IMR-90 (cell line): ENCODE measurements around the gene SNED1. TPM values are rescaled to one million over a fixed set of nuclear protein-coding genes. Genes with fewer than 3 reads are reported as not detected.

Experiments
- ATAC-seq: fragments of 200-7000 bp; cut with Tn5 transposase; 2 replicates; pipeline ENCODE4 v1.9.1; 2020; ENCODE audit warnings: low read depth, mild to moderate bottlenecking, moderate library complexity
- BruUV-seq: library from RNA; stranded (reverse); fragments of 400-500 nt; replicated peaks from 2 replicates; lab custom pipeline; 2021; lab: Mats Ljungman, UMichigan
- CTCF ChIA-PET: fragments of 300-600 bp; formaldehyde crosslinking; extraction: SDS; loops from one replicate; lab custom pipeline; 2021; ENCODE audit warnings: antibody characterized with exemption; lab: Yijun Ruan, JAX
- POLR2A ChIA-PET: fragments of 300-600 bp; sonication (Branson Sonifier 250); formaldehyde crosslinking; loops from one replicate; lab custom pipeline; 2022; ENCODE audit warnings: antibody characterized with exemption; ENCODE audit not compliant: unreplicated experiment; lab: Charles Lee
- DNase-seq: peaks from one replicate; pipeline ENCODE4 v3.0.0; 2013
- H2AFZ ChIP-seq: replicated peaks from 2 replicates; pipeline ENCODE3; 2013; ENCODE audit warnings: low read length, mild to moderate bottlenecking; ENCODE audit not compliant: poor library complexity
- H2AK5ac ChIP-seq: 2 replicates; pipeline ENCODE4 v1.6.1; 2013; ENCODE audit warnings: low read depth, low read length, inconsistent platforms
- H2AK9ac ChIP-seq: replicated peaks from 2 replicates; pipeline ENCODE3; 2013; ENCODE audit warnings: mild to moderate bottlenecking, low read depth, low read length, moderate library complexity; ENCODE audit not compliant: poor library complexity
- H2BK120ac ChIP-seq: 2 replicates; pipeline ENCODE4 v1.6.1; 2013; ENCODE audit warnings: low read depth, low read length, inconsistent platforms
- H2BK15ac ChIP-seq: 3 replicates; pipeline ENCODE4 v1.6.1; 2013; ENCODE audit warnings: low read depth, low read length, inconsistent platforms
- H2BK20ac ChIP-seq: 2 replicates; pipeline ENCODE4 v1.6.1; 2013; ENCODE audit warnings: low read depth, mild to moderate bottlenecking, inconsistent platforms, low read length, moderate library complexity
- H2BK5ac ChIP-seq: 2 replicates; pipeline ENCODE4 v1.6.1; 2013; ENCODE audit warnings: mild to moderate bottlenecking, low read depth, low read length, inconsistent platforms; ENCODE audit not compliant: poor library complexity, severe bottlenecking
- H3K14ac ChIP-seq: replicated peaks from 2 replicates; pipeline ENCODE4 v1.6.1; 2013; ENCODE audit warnings: low read depth, low read length, inconsistent platforms
- H3K18ac ChIP-seq: 2 replicates; pipeline ENCODE4 v1.6.1; 2013; ENCODE audit warnings: low read depth, low read length, control low read depth
- H3K23ac ChIP-seq: 2 replicates; pipeline ENCODE4 v1.6.1; 2013; ENCODE audit warnings: low read depth, low read length, inconsistent platforms
- H3K27ac ChIP-seq: 2 replicates; pipeline ENCODE4 v1.5.1; 2013; ENCODE audit warnings: mild to moderate bottlenecking, control low read depth, low read length; ENCODE audit not compliant: insufficient read depth
- H3K27me3 ChIP-seq: 2 replicates; pipeline ENCODE4 v1.6.1; 2013; ENCODE audit warnings: low read length; ENCODE audit not compliant: control insufficient read depth, insufficient read depth
- H3K36me3 ChIP-seq: 2 replicates; pipeline ENCODE4 v1.6.1; 2013; ENCODE audit warnings: low read length, mixed read lengths; ENCODE audit not compliant: control insufficient read depth, insufficient read depth
- H3K4ac ChIP-seq: 2 replicates; pipeline ENCODE4 v1.6.1; 2013; ENCODE audit warnings: low read depth, low read length, inconsistent platforms
- H3K4me1 ChIP-seq: 2 replicates; pipeline ENCODE4 v1.6.1; 2013; ENCODE audit warnings: low read length, mixed read lengths; ENCODE audit not compliant: control insufficient read depth, insufficient read depth
- H3K4me2 ChIP-seq: 2 replicates; pipeline ENCODE4 v1.6.1; 2013; ENCODE audit warnings: low read depth, mild to moderate bottlenecking, control low read depth, low read length, moderate library complexity
- H3K4me3 ChIP-seq: 2 replicates; pipeline ENCODE4 v1.5.1; 2013; ENCODE audit warnings: low read depth, mild to moderate bottlenecking, control low read depth, low read length, moderate library complexity; ENCODE audit not compliant: insufficient read depth
- H3K56ac ChIP-seq: 2 replicates; pipeline ENCODE4 v1.6.1; 2013; ENCODE audit warnings: low read length, inconsistent platforms; ENCODE audit not compliant: insufficient read depth; ENCODE audit errors: extremely low read depth
- H3K79me1 ChIP-seq, 2 experiments: 2 replicates each; pipeline ENCODE4 v1.6.1; 2013; ENCODE audit warnings: low read length in 2 of 2, inconsistent platforms in 1 of 2, low read depth in 1 of 2
- H3K9ac ChIP-seq: 2 replicates; pipeline ENCODE4 v1.6.1; 2013; ENCODE audit warnings: low read depth, low read length, control low read depth
- H3K9me1 ChIP-seq: 2 replicates; pipeline ENCODE4 v1.6.1; 2013; ENCODE audit warnings: low read length, inconsistent platforms; ENCODE audit not compliant: insufficient read depth
- H3K9me3 ChIP-seq: 2 replicates; pipeline ENCODE4 v1.6.1; 2013; ENCODE audit warnings: low read length; ENCODE audit not compliant: control insufficient read depth, insufficient read depth
- H4K20me1 ChIP-seq: 2 replicates; pipeline ENCODE4 v1.6.1; 2013; ENCODE audit warnings: low read length, inconsistent platforms; ENCODE audit not compliant: insufficient read depth
- H4K5ac ChIP-seq: 2 replicates; pipeline ENCODE4 v1.6.1; 2013; ENCODE audit warnings: mild to moderate bottlenecking, low read depth, low read length, control low read depth
- H4K8ac ChIP-seq, 2 experiments: 2 replicates each; pipeline ENCODE4 v1.6.1; 2013; ENCODE audit warnings: low read depth in 2 of 2, low read length in 2 of 2, control low read depth in 1 of 2, inconsistent platforms in 1 of 2
- H4K91ac ChIP-seq: 2 replicates; pipeline ENCODE4 v1.6.1; 2013; ENCODE audit warnings: low read depth, low read length, inconsistent platforms; ENCODE audit not compliant: insufficient read depth
- CHD1 ChIP-seq: IDR thresholded peaks from 2 replicates; pipeline ENCODE4 v1.6.1; 2012; ENCODE audit warnings: low read depth, low read length, improper control_type of control experiment
- SMC3 ChIP-seq: fragments of 150-350 bp; IDR thresholded peaks from 2 replicates; pipeline ENCODE4 v1.6.1; 2016; ENCODE audit warnings: low read depth, mild to moderate bottlenecking, antibody characterized with exemption, low read length, moderate library complexity
- WGBS, 2 experiments: methylation state at CpG; one replicate each; pipeline versions ENCODE4 v1.1.5 to v1.1.7; 2013; ENCODE audit warnings: missing lambda C conversion rate in 2 of 2; ENCODE audit not compliant: insufficient read length in 1 of 2; ENCODE audit errors: extremely low coverage in 2 of 2; 5-methylcytosine and 5-hydroxymethylcytosine counted together
- dilution Hi-C: fragments of 300-500 bp; cut with HindIII; formaldehyde crosslinking; loops from one replicate; pipeline ENCODE4 v1.14.3; 2018; ENCODE audit warnings: low sequenced_read_pairs; ENCODE audit not compliant: unreplicated experiment
- in situ Hi-C: fragments of 300-500 bp; cut with MboI; formaldehyde crosslinking; loops from 3 replicates; pipeline ENCODE4 v1.14.3; 2019; ENCODE audit warnings: low sequenced_read_pairs, inconsistent platforms, mixed read lengths
- intact Hi-C: fragments of 100-400 bp; cut with micrococcal nuclease; formaldehyde crosslinking; loops from 2 replicates; pipeline ENCODE4 v1.10.0; 2022
- polyA plus RNA-seq, 3 experiments: library from polyadenylated mRNA; depleted of rRNA; stranded (reverse); fragments of >200 nt; gene quantifications; 2 replicates each; pipeline ENCODE4 v1.2.3, GENCODE V29; 2012; ENCODE audit warnings: low replicate concordance in 1 of 3
- total RNA-seq: library from RNA; depleted of rRNA; stranded (reverse); fragments of >200 nt; gene quantifications from 2 replicates; pipeline ENCODE4 v1.2.3, GENCODE V29; 2012

Gene SNED1
- total and polyA plus RNA-seq, 2 of the 4 experiments (the other 2 are of a cell fraction) = 1.1 to 3.4 TPM

DNA sequence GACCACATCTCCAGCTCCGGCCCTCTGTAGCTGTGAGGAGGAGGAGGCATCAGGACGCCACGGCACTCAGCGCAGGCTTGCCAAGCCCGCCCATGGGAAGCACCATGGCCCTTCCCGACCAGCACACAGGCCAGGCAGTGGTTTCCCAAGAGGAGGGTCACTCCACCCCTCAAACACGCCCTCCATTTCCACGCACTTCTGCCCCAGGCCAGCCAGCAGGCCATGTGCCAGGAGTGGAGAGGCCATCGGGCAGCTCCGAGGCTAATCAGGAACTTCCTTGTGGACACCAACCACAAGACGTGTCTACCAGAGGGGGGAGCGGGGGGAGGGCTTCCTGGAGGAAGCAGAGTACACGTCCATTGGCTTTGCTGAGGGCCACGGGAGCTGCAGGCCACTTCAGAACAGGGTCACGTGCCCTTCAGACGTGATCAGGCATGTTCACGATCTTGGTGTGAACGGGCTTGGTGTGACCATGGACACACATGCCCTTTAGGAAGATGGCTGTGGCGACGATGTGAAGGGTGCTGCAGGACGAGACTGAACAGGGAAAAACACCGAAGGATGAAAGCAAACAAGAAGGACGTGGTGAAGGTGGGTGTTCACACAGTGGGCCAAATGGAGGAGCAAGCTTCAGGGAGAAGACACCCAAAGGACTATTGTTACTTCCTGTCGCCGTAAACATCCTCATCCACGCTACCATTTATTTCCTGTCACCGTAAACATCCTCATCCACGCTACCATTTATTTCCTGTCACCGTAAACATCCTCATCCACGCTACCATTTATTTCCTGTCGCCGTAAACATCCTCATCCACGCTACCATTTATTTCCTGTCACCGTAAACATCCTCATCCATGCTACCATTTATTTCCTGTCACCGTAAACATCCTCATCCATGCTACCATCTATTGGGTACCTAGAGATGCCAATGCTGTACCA, 110.1 kb downstream of the SNED1 start:
- no peak overlapping the region for H4K5ac ChIP-seq
- ChIA-PET CTCF (no interaction called here), POLR2A (no interaction called here)
- TF ChIP-seq CHD1 = no peak
- no peak for TF ChIP-seq SMC3
- H3K79me1 ChIP-seq = no peaks in the 10 kb centered on the region
- no peak overlapping the region for H2AK9ac ChIP-seq
- H4K8ac ChIP-seq = no peak overlapping the region
- no peaks in the 10 kb centered on the region for H4K20me1 ChIP-seq
- no peak overlapping the region for H2BK20ac ChIP-seq
- no peaks in the 10 kb centered on the region for H3K9me3 ChIP-seq
- intact Hi-C loops = no loop called here
- no peak overlapping the region for H4K91ac ChIP-seq
- peaks cover 4% of the 10 kb centered on the region; the same call in 1 of the 2 replicates for H3K9me1 ChIP-seq
- DNase-seq (no peak), ATAC-seq (no peak)
- H3K4ac ChIP-seq = no peak overlapping the region
- no peaks in the 10 kb centered on the region for H3K4me1 ChIP-seq
- no peak overlapping the region for H3K9ac ChIP-seq
- H2AFZ ChIP-seq = peak overlapping the region; percentile 51
- H2AK5ac ChIP-seq = no peak overlapping the region
- no TSS peak for BruUV-seq
- no peak overlapping the region for H3K18ac ChIP-seq
- no peak overlapping the region for H3K4me2 ChIP-seq
- dilution Hi-C loops = no loop called here
- 95% methylated on average over 9 of the region's 35 CpGs; no CpG with 5 or more reads in 1 of the 2 experiments for WGBS, 2 experiments
- no peaks in the 10 kb centered on the region for H3K27me3 ChIP-seq
- H3K36me3 ChIP-seq = 0 out of 2 replicates have a peak, but pooled peaks cover 2% of the 10 kb centered on the region
- no peak overlapping the region for H3K27ac ChIP-seq
- H2BK5ac ChIP-seq = no peak overlapping the region
- H3K14ac ChIP-seq = no peak overlapping the region
- H3K4me3 ChIP-seq = no peak overlapping the region
- H2BK120ac ChIP-seq = no peak overlapping the region
- H3K56ac ChIP-seq = no peak overlapping the region
- H2BK15ac ChIP-seq = no peak overlapping the region
- in situ Hi-C loops = no loop called here
- no peak overlapping the region for H3K23ac ChIP-seq
